ENCODE data around the gene FAM20C. TPM values are rescaled to one million over a fixed set of nuclear protein-coding genes. Genes with fewer than 3 reads are reported as not detected.

The FAM20C gene
- total and polyA plus RNA-seq, 2 of the 8 experiments (the other 6 are each of a cell fraction or from before 2014, with no cell fraction given): 9.5 to 34.8 TPM

GRCh38 chr7:223118-223800 lies 30.9 kb downstream of the FAM20C start (continued):
- TF ChIP-seq SIRT6 (IDR thresholded peaks at IDR 0.05; ENCODE audit: low read length) (no peak), RXRA (IDR thresholded peaks at IDR 0.05; ENCODE audit: insufficient read depth, low read depth, low read length) (no peak)
